Right ventricle myocardium inferior (tissue), 1 donor: ENCODE measurements around the gene SLC7A5. TPM values are rescaled to one million over a fixed set of nuclear protein-coding genes. Genes with fewer than 3 reads are reported as not detected.
"Not testable (repeated sequence)": the region's sequence is repeated elsewhere in the genome, so short reads cannot be mapped to it uniquely, and the experiment has no call there.

ENCODE experiments used
- ATAC-seq: fragments of 200-7000 bp; cut with Tn5 transposase; one replicate; pipeline ENCODE4 v1.9.1; 2020; ENCODE audit warnings: mild to moderate bottlenecking, moderate library complexity
- DNase-seq: peaks from one replicate; pipeline ENCODE4 v3.0.0; 2021; ENCODE audit errors: missing footprints
- intact Hi-C: fragments of 100-400 bp; cut with DNase I; formaldehyde crosslinking; loops from one replicate; pipeline ENCODE4 v1.11.0; 2022
- long read RNA-seq: library from polyadenylated mRNA; unstranded; transcript quantifications from one replicate; pipeline ENCODE4 v2.0.0, GENCODE V29; 2021
- total RNA-seq: library from RNA; stranded (reverse); fragmentation: NEBNext Ultra II Directional; extraction: Animal tissue kit (Norgen Biotek cat#: 25700); gene quantifications from one replicate; pipeline ENCODE4 v1.2.1, GENCODE V29; 2021
- donor health status: DM: no; HTN: yes; CAD: no; lungs with severe emphysema.

Gene SLC7A5
- 3.3 TPM for total RNA-seq
- long read RNA-seq, partial matches to known transcripts, result 0 of 1 reads
- long read RNA-seq, other reads (novel, unspliced or antisense), result 1 of 1 reads

- intact Hi-C loops, result not testable (repeated sequence)
- peak; percentile 94 for DNase-seq
- ATAC-seq, result peak; percentile 88
These were observed at the start of gene SLC7A5 for GRCh38 chr16:87869061-87869878. Gene SLC7A5 (minus strand): TSS chr16:87869507. CDS start chr16:87869422, 85 bp downstream.

GRCh38 chr16:87918338-87918737, 49.0 kb upstream of the SLC7A5 start:
- ATAC-seq (no peak), DNase-seq (no peak)
- intact Hi-C loops, result no loop called here

DNA sequence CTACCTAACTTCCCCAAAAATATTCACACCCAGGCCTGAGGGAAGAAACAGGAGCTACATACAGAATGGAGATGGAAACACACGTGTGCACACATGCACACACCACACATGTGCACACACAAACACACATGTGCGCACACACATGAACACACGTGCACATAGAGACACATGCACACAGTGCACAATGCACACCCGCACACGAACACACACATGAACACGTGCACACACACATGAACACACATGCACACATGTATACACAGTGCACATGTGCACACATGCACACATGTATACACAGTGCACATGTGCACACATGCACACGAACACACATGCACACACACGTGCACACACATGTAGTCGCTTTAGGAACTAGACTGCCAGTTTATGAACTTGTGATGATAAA, 48.2 kb upstream of the SLC7A5 start:
- ATAC-seq (no peak), DNase-seq (no peak)
- intact Hi-C loops, result no loop called here

GRCh38 chr16:87914812-87915211, 45.5 kb upstream of the SLC7A5 start:
- ATAC-seq (no peak), DNase-seq (no peak)
- intact Hi-C loops, result no loop called here

DNA sequence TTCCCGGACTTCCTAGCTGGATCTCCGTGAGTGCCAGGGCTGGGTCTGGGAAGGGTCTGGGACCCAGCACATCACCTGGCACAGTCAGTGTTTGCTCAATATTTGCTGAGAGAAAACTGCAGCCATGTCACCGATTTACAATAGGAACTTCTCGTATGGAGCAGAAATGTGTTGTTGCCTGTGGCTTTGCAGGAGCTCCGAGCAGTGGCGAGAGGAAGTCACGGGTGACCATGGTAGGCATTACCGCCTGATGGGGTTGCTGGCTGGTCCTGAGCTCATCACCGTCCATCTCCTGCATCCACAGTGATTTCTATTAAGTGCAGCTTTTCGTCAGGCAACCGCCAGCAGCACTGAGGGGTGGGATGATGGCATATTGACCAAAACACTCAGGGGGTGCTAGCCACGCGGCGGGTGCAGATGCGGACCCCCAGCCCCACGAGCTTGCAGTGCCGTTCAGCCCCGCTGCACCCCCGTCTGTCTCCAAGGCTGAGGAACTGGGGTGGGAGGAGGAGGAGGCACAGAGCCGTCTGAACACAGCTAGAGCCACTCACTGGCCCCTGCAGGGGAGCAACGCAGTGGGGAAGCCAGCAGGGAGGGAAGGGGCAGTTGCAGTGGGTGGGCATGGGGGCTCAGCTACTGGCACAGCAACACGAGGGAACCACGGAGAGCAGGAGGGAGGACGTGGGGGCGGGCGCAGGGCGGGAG, 44.9 kb upstream of the SLC7A5 start:
- ATAC-seq, DNase-seq, intact Hi-C loops: not testable (repeated sequence)

- ATAC-seq, intact Hi-C loops, DNase-seq: not testable (repeated sequence)
These were observed 43.4 kb upstream of the SLC7A5 start for GRCh38 chr16:87912691-87913090.

DNA sequence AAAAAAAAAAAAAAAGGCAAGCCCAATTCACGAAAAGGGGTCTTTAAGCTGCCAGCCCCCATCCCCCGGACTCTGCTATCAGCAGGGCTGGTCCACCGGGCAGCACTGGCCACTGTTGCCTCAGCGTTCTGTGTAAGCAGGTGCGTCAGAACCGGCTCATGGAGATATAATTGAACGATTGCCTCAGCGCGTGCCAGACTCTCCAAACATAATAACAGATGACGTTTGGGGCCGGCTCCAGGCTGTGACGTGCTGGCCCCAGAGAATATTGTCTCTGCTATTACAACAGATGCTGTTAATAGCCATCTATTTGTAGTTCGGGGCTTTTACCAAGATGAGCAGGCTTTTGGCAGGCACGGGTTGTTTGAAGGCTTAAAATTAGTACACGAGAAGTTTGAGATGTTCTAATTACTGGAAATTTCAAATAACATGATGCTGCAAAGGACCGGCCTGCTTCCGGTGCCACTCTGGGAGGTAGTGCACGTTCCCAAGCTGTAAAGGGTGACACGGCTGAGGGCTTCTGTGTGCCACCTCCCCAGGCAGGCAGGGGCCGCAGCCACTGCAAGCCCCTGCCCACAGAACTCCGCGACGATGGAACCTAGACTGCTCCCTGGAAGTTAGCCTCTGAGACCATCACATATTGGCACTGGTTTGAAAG, 41.9 kb upstream of the SLC7A5 start:
- ATAC-seq, result peak; percentile 94
- intact Hi-C loops, result not testable (repeated sequence)
- peak; percentile 80 for DNase-seq

DNA sequence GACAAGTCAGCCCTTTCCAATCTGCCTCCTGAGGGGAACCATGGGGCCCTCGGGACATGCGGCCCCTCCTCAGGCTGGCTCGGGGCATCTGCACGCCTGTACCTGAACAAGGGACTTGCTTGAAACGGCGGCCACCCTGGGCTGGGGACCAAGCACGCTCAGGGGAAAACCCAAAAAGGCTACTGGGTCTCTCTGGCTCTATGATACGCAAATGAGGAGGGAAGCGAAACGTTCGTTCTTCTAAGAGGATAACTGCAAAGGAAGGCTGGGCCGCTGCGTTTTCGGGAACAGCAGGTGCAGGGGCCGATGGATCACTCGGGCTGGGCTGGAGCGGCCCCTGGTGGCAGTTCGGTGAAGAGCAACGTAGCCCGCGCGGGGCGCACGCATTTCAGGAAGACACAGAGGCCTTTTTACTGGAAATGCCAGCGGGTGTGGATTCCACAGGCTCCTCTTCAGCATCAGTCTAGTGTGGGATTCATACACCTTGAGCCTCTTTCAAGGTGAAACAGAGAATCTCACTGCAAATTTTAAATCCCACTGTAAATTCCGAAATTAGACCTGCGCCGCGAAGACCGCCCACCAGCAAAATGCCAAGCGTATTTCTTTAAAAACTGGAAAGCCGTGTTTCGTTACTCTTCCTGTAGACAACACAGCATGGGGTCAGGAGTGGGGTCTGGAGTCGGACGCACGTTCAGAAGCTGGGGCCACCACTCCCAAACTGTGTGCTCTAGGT, 40.1 kb upstream of the SLC7A5 start:
- peak; percentile 30 for ATAC-seq
- peak; percentile 88 for DNase-seq
- intact Hi-C loops, result not testable (repeated sequence)

DNA sequence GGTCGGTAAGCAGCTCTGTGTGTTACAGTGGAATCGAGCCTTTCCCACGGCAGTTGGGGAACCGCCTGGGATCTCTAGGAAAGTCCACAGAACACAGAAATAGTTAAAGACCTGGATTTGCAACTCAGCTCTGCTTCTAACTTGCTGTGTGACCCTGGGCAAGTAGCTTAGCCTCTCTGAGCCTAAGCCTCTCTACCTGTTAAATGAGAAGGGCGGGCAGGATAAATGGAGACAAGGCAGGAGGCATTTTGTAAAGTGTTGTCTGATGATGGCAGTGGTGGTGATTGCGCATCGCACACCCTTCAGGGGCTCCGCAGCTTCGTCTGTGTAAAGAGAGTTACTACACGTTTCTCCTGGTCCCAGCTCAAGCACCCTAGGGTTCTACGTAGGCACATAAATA, 38.8 kb upstream of the SLC7A5 start:
- DNase-seq, intact Hi-C loops, ATAC-seq: not testable (repeated sequence)

GRCh38 chr16:87905521-87905920, 36.2 kb upstream of the SLC7A5 start:
- ATAC-seq, intact Hi-C loops: not testable (repeated sequence)

GRCh38 chr16:87904963-87905362, 35.7 kb upstream of the SLC7A5 start:
- DNase-seq, intact Hi-C loops, ATAC-seq: not testable (repeated sequence)

More at GRCh38 chr16:87905521-87905920, 36.2 kb upstream of the SLC7A5 start:
- DNase-seq, result not testable (repeated sequence)

DNA sequence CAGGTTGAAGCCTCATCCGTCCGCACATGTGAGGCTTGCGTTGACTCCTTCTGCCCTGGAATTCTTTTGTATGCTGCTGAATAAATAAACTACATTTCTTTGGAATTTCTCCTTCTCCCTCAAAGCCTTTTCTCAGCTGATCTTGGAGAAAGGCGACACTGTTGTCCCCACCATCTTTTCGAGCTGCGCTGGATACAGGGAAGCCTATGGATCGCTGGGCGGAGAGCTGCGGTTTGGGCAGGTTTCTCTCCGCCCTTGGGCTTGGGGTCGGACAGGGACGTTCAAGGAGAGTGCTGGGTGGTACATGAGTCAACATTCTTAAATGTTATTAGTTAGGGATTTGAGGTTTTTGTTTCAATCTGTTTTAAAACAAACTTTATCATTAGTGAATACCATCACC, 31.2 kb upstream of the SLC7A5 start:
- intact Hi-C loops, ATAC-seq, DNase-seq: not testable (repeated sequence)

DNA sequence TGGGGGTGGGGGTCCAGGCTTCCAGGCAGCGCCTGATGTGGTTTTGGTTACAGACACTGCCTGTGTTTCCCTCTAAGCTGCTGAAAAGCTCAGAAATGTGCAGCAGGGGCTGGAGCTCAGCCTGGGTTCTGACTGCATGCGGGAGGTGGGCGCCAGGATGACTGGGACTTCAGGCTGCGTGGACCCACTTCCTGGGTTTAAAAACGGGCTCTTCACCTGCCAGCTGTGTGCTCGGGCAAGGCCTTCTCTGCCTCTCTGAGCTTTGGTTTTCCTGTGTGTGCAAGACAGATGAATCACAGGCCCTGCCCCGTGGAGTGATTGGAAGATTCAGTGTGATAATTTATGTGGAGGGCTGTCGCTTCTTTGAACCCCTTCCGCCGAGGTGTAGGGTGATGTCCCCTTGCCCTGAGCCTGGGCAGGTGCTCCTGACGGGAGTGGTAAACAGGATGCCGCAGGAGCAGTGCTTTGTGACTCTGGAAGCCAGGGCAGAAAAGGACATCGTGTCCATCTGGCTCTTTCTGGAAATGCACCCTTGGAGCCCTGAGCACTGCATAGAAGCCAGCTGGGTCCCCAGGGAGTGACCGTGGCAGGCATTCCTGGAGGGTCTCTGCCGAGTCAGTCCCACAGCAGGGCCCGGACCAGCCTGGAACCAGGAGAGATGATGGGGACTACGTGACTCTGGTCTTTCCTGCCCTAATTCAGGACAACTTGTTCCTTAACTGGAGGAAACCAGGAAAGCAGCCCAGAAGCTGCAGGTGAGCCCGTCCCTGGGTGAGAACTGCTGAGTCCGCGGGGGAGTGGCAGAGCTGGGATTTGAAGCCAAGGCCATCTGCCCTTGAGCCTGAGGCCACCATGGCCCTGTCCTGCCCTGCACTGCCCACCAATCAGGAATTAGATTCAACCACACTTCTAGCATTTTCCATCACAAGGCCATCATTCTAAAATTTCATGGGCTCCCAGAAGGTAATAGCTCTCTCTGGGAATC, 28.5 kb upstream of the SLC7A5 start:
- ATAC-seq (no peak), DNase-seq (no peak)
- intact Hi-C loops, result no loop called here

DNA sequence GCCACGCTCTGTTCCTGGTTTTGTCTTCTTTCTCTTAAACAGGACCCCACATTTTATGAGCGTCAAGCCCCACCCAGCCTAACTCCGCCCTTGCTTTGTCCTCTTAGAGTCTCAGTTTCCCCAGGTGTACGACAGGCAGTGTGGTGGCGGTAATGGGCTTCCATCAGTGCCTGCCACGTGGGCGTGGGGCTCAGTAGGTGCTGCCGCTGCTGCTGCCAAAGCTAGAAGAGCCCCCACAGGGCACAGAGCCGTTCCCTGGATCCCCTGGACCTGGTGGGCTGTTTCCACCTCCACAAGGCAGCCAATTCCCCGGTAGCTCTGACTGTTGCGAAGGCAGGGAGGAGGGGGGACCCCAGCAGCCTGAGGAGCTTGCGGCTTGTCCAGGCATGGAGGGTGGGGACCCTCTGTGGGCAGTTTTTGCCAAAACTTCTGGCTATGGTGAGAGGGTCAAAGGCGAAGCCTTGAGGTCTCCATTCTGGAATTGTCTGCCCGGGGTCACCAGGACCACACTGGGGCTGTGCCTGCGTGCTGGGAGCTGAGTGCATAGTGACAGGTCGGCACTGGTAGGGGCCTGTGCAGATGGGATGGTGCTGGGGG, 27.7 kb upstream of the SLC7A5 start:
- ATAC-seq, intact Hi-C loops, DNase-seq: not testable (repeated sequence)

DNA sequence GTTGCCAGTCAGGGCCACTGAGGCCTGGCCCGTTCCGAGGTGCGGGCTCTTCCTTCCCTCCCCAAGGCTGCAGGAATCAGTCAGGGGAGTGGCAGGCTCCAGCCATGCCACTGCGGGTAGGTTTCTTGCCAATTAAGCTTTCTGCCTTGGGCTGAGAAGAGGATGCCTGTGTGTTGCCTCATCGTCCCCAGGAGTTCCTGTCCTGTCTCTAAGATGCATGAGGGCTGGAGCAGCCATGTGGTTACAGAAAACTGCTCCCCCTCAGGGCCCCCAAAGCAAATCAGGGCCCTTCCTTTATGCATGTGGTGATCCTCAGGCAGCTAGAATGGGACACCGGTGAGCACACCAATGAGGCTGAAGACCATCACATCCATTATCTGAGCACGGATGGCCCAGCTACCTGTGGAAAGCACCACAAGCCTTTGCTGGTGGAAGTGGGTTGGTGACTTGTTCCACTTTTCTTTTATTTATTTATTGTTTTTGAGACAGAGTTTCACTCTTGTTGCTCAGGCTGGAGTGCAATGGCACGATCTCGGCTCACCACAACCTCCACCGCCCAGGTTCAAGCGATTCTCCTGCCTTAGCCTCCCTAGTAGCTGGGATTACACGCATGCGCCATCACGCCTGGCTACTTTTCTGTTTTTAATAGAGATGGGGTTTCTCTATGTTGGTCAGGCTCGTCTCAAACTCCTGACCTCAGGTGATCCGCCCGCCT, 27.0 kb upstream of the SLC7A5 start:
- intact Hi-C loops, DNase-seq, ATAC-seq: not testable (repeated sequence)

DNA sequence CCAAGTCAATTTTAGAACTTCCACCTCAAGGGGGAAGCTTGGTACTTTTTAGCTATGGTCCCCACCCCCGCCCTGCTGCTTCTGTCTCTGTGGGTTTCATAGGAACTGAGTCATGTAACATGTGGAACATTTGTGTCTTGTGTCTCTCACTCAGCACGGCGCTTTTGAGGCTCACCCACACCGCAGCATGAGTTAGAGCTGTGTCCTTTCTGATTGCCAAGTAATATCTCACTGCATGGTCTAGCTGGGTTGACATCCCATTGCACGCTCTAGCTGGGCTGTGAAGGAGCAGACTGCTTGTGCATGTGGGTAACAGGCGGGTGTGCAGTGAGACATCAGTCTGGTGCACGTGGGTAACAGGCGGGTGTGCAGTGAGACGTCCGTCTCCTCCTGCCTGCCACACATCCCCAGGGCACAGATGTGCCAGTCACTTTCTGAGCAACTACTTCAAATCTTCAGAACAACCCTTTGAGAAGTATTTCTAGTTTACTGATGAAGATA, 26.4 kb upstream of the SLC7A5 start:
- intact Hi-C loops, result no loop called here
- no peak for ATAC-seq
- no peak for DNase-seq
